Measurements from ENCODE around the gene TBC1D8. TPM values are rescaled to one million over a fixed set of nuclear protein-coding genes. Genes with fewer than 3 reads are reported as not detected.

The TBC1D8 gene
- total and polyA plus RNA-seq, 2 of the 8 experiments (the other 6 are each of a cell fraction or from before 2014, with no cell fraction given) = 20.8 to 21.8 TPM

- TF ChIP-seq CHD7 (IDR thresholded peaks at IDR 0.05; ENCODE audit: insufficient replicate concordance, low read length) (no peak), USF2 (IDR thresholded peaks at IDR 0.05; ENCODE audit: low read length) (no peak), EP300 (IDR thresholded peaks at IDR 0.05; ENCODE audit: borderline replicate concordance in 1 of 2, low read depth in 2 of 2, low read length in 2 of 2) (no peak)
These were observed 109.8 kb downstream of the TBC1D8 start (continued) for GRCh38 chr2:101041413-101041812.
